Hindlimb muscle (tissue), 1 donor: ENCODE measurements around the gene ACAA2. TPM values are rescaled to one million over a fixed set of nuclear protein-coding genes. Genes with fewer than 3 reads are reported as not detected.
"Not testable (repeated sequence)": the region's sequence is repeated elsewhere in the genome, so short reads cannot be mapped to it uniquely, and the experiment has no call there.

ENCODE experiments used
- DNase-seq: peaks from one replicate; pipeline ENCODE4 v3.0.0-alpha.2; 2013
- polyA plus RNA-seq: library from polyadenylated mRNA; unstranded; fragments of 120-200 nt; gene quantifications from one replicate; pipeline ENCODE4 v1.2.1, GENCODE V29; 2013; ENCODE audit not compliant: insufficient read length

The ACAA2 gene
- polyA plus RNA-seq, 1 donor: 71.2 TPM

DNA sequence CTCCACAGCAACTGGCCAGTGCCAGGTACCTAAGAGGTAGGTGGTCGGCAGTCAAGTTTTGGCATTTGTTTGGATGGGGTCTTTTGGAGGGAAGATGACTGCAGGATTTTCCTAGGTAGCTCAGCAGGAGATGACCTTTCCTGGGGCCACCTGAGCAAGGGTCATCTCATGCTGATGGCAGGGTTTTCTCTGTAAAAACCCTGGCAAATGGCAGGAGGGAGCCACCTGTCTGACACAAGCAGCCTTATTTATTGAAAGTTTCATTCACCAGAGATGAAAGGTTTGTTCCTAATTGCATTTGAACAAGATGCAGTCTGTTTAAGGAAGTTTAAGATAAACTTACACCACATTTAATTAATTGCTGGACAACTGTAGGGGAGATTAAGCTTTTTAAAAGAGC lies 31.6 kb upstream of the ACAA2 start:
- no peak for DNase-seq

DNA sequence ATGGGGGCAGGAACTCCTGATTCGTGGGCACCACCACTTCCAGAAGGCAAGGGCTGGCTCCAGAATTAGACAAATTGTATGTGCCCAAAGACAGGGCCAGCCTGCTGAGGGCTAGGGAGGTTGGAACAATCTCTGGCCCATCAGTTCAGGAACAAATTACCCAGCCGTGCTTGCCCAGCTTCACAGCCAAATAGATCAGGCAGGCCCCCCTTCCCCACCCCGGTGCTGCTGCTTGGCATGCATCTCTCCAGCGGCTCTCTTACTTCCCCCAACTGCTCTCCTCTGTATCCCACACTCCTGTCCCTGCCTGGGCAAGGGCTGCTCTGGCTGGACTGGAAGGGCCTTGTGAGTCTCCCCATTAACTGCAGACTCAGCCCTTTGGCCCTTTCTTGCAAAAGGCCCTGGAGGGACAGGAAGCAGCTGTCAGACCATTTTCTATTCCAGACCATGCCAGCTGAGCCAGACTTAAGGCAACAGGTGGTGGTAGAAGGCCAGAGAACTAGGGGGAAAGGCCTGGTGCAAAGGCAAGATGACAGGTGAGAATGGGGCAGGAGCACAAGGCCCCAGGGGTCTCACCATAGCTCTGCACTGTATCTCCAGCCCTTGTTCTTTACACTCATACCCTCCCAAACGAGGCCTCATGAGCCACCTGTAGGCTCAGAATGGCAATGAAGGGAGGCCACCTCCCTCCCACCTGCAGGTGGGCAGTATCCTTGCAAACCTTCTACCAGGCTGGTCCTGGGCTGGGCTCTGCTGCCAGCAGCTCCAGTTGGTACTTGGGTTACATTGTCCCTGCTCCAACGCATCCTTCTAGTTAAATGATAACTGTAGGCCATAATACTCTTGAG lies 30.7 kb upstream of the ACAA2 start:
- no peak for DNase-seq

DNA sequence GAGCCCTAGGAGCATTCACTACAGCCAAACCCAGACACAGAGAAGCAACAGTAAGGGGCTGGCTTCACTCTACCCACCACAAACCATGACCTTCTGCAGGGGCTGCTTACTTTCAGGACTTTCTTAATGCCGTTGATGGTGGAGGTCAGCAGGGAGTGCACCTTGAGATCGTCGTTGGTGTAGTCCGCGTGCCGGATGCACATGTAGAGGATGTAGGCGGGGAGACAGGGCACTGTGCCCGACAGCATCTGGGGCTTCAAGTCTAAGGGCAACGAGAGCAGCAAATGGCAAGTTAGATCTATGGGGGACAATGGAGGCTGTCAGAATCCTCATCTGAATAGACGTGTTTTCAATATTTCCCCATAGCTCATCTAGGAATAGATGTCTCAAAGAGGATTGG lies 29.8 kb upstream of the ACAA2 start:
- DNase-seq: no peak

DNA sequence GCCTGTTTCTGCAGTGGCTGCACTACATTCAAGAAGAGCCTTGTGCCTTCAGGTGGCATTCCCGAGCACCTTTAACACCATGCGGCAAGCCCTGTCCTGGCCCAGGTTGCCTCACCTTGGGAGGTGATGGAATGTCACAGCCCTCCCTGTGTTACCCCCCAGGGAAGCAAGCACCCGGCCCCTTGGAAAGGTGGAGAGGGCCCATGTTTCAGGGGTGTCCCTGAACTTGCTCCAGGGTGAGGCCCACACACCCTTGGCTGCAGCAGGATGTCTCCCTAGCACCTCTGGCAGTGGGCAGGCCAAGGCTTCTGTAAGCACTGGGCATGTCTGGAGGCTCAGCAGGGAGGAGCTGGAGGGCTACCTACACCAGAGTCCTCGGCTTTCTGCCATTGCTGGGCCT lies 29.3 kb upstream of the ACAA2 start:
- DNase-seq: no peak

DNA sequence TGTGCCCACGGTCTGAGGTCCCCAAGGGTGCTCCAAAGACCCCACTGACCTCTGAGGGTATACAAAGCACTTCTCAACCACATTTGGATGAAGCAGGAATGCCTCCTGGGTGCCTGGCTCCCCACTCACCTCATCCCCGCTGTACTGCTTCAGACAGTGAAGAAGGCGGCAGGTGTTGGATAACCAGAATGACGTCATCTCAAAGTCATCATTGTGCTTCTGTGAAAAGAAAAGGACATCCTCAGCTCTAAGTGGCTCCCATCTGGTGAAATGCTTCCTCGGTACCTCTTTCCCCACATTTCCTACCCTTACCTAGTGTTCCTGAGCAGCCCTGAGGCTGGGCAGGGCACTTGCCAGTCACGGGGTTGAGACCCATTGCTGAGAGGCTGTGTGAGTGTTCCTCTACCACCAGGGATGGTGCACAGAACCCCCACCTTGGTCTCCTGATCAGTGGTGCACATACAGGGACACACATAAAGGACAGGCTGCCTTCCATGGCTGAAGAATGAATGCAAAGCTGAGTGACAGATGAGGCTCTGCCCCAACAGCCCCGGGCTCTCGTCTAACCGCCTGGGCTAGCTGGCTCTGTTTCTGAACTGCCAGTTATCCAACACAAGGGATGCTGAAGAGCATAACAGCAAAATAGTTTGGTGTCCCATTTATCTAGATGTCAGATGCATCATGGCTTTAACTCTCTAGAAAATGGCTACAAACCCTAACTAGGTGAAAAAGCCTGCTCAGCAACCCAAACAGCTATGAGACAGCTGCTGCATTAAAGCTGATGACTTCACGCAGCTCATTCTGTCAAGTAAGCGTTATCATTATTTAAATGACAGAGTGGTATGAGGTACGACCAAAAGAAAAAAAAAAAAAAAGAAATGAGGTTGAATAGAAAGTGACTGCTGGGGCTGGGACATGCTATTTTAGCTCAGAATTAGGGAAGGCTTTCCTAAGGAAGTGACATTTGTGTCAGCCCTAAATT lies 28.2 kb upstream of the ACAA2 start:
- no peak for DNase-seq

DNA sequence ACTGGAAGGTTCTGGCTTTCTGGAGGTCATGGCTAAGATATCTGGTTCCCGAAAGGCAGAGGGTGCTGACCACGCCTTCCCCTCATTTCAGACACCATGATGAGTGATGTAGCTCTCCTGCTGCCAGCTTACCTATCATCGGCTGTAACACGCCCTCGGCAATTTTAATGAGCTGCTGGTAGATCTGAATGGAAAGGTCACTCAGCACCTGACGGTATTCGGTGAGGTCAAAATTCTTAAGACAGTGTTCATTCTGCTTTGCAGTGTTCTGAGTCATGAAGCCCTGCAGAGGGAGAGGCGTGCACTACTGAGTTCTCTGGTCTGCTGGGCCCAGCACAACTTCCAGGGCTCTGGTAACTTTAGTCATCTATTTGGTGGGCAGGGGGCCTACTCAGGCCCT lies 25.7 kb upstream of the ACAA2 start:
- DNase-seq: no peak

DNA sequence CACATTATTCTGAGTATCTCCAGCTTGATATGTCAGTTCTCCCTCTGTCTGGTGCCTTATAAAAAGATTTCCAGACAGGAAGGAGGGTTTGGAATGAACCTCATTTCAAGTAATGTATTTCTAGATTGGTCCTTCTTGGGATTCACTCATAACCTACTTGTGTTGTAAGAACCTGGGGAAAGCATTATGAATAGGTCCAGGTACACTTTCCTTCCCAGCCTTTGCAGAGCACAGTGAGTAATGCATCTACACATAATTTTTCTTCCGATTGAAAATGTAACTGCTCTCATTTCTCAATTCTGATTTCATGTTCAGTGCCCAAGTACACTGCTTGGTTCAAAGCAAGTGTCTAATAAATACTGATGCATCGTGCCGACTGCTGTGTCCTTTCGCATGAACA lies 25.0 kb upstream of the ACAA2 start:
- DNase-seq: no peak

DNA sequence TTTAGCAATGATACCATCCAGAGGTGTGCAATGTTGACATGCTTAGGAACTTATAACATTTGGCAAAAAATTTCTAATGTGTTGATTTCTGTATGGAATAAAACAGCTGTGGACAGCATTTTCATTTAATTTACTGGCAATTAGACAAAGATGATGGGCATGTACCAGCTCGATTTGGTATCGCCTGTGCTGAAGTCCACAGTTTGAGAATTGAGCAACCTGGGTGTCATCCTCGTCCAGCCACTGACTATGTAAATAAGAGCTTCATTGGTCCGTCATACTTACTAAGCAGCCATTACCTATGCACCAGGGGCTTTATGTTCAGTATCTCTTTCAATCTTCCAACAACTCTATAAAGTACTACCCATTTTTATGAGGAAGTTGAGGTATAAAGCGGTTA lies 24.6 kb upstream of the ACAA2 start:
- DNase-seq: no peak

DNA sequence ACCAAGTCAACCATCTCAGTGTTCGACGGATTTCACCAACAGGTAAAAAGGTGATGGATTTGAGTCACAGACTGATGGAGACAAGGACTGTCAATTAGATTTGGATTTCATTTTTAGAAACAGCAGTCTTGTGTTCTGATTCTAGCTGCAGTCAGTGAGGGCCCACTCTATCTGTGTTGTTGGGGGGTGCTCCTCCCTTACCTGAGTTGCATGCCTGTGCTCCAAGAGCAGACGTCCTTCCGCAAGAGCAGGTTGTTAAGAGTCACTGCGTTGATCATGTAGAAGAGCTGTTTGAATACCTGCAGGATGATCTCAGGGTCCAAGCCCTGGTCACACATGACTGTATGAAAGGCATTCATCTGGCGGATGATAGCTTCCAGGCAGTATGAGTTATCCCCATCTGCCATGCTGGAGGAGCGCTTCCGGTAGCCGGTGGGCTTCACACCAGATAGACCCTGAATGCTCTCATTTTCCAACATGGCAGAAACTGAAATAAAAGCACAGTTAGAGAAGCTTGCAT lies 24.0 kb upstream of the ACAA2 start:
- DNase-seq: not testable (repeated sequence)

DNA sequence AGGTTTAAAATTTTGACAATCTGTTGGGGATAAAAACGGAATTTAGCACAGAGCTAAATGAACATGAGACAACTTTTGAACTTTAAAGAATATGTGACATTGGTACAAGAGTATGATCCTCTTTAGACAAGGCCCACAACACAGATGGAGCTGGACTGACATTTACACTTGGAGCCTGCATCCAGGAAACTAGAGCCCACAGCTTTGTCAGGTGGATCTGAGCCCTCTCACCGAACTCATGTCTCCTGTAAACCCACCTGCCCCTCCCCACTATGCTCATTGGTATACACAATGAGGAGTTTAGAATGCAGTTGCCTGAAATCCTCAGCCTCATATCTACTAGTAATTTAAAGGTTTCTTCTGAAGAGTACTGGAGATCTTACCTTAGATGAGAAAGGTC lies 22.1 kb upstream of the ACAA2 start:
- DNase-seq: no peak

DNA sequence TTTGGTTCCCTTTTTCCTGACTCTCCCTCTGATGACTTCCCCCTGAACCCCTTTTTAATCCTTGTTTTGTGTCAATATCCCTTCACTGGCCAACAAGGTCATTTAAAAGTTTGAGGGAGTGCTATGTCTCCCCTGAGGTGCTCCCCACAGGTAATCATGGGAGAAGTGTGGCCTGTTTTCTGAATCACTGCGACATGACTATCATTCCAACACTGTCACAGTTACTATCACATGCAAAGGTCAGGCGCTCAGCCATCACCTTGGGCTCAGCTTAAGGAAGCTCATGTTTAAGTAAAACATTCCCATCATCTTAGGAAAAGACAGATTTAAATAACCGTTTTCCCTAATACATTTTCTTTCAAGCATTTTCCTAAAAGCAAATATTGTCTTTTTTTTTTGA lies 20.9 kb upstream of the ACAA2 start:
- DNase-seq: no peak

DNA sequence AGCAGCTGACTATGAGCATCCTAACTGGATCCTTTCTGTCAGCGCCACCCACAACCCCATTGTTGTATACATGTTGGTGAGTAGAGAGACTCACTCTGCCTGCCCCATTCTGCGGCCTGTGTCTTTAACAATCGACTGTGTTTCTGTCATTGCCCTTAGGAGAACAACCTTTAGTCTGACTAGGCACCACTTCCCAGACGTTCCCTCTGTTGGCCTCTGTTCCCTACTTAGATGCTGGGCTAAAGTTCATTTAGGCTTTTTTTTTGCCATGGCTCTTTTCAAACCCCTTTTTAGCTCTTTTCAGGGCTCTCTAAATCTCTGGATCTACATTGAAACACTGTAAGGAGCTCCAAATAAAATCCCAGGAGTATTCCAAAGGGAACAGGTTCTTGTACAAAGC lies 20.5 kb upstream of the ACAA2 start:
- no peak for DNase-seq

DNA sequence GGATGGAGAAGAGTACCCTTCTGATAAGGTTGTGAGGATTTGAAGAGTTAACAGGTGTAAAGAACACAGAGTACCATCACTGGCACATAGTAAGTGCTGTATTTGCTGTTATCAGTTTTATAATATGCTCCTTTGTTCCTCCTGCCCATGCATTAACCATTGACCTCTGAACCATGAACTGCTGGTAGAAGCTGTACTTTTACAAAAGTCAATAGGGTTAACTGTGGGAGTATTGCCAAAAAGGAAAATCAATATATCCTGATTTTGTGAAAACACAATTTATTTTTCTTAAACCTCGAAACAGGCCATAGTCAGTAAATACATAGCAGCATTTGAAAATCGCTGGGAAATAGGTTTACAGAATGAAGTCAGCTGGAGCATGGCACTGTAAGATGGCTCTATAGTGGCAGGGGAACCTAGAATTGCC lies 18.9 kb upstream of the ACAA2 start:
- no peak for DNase-seq

DNA sequence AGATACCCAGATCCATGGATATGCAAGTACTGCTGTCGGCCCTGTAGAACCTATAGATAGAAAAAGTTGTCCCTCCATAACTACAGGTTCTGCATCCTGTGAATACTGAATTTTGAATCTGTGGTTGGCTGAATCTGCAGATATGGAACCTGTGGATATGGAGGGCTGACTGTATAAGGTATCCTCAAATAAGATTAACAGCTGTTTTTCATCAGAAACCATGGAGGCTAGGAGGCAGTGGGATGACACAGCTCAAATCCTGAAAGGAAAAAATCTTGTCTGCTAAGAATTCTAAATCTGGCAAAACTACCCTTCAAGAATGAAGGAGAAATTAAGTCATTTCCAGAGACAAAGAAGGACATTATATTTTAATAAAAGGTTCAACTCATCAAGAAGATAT lies 14.7 kb upstream of the ACAA2 start:
- no peak for DNase-seq

DNA sequence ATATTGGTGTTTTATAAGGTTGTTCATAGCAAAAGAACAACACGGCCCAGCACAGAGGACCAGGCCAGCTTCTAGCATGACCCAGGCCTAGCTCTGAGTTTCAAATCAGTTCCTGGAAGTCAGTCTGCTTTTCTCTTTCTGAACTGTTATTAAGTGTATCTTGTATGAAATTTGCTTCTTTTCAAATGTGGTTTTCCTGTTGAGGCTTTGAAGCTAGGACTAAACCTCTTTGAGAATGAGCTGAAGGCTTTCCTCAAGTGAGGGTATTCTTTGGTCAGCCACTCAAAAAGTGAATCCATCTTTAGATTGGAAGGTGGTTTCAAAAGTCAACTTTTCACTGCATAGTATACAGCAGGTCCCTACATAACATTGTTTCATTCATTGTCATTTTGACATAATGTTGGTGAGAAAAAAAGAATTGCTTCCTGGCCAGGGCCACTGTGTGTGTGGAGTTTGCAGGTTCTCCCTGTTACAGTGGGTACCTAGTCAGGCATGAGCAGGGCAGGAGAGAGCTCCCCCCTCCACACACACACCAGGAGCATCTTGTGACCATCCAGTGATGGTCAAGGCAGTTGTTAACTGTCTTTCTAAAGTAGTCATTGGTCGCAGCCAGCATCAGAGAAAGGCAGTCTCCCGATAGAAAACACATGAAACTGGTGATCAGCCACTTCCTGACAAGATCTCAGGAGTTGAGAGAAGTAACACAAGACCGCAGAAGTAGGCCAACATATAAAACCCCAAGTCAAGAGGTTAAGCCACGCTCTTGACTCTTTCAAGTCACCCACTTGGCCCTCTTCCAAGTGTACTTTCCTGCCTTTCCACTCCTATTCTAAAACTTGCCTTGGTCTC lies 6.7 kb upstream of the ACAA2 start:
- no peak for DNase-seq

DNA sequence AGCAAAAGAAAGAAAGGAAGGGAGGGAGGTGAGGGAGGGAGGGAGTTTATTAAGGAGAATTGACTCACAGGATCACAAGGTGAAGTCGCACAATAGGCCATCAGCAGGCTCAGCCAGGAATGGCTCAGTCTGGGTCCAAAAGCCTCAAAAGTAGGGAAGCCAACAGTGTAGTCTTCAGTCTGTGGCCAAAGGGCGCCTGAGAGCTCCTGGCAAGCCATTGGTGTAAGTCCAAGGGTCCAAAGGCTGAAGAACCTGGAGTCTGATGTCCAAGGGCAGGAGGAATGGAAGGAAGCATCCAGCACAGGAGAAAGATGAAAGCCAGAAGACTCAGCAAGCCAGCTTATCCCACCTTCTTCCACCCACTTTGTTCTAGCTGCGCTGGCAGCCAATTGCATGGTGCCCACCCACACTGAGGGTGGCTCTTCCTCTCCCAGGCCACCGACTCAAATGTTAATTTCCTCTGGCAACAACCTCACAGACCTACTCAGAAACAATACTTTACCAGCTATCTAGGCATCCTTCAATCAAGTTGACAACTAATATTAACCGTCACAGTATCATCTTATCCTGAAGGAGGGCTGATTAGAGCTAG lies 5.8 kb upstream of the ACAA2 start:
- DNase-seq: no peak

DNA sequence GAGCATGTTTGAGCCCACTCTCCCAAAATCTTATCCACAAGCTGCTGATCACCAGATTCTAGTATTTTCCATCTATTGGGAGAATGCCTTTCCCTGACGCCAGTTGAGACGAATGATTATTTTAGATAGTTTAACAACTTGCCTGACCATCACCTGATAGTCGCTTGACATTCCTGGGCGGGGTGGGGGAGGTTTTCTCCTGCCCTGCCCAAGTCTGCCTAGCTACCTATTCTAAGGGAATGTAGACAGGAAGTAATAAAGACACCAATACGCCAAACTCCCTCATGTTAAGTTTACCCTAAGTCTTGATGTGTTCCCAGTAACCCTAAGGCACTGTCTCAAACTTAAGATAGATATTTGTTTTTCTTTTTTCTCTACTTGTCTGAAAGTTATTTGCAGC lies 4.6 kb upstream of the ACAA2 start:
- no peak for DNase-seq

DNA sequence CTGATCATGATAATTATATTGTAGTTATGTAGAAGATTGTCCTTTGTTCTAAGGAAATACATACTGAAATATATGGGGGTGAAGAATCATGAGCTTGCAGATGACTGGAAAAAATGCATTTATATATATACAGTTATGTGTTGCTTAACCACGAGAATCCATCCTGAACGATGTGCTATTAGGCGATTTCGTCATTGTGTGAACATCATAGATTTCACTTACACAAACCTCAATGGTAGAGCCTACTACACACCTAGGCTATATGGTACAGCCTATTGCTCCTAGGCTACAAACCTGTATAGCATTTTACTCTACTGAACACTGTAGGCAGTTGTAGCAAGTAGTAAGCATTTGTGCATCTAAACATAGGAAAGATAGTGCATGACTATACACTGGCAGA lies 2.6 kb upstream of the ACAA2 start:
- no peak for DNase-seq

DNA sequence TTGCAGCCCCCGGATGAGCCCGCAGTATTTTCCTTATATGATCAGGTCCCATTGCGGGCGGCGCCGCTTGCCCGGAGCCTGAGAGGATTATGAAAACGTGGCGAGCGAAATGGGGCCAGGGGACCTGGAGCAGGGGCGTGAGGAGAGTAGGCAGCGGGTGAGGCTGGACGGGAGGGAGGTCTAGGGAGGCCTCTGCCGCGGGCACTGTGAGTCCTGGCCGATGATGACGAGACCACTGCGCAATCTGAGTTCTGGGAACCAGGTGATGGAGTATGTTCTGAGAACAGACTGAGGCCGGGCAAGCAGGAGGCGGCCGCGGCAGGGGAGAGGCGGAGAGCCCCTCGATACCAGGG lies 790 bp upstream of the ACAA2 start:
- no peak for DNase-seq

DNA sequence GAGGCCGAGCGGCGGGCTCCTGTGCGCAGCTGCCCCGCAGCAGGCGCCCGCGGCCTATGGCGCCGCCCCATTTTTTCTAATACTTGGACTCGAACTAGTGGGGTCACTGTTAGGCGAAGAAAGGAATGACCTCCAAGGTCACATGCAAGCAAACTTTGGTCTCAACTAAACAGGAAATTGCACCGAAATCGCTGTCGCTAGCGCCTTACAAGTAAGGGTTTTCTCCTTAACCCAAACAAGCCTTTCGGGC lies 339 bp downstream of the ACAA2 start:
- peak; percentile 54 for DNase-seq

DNA sequence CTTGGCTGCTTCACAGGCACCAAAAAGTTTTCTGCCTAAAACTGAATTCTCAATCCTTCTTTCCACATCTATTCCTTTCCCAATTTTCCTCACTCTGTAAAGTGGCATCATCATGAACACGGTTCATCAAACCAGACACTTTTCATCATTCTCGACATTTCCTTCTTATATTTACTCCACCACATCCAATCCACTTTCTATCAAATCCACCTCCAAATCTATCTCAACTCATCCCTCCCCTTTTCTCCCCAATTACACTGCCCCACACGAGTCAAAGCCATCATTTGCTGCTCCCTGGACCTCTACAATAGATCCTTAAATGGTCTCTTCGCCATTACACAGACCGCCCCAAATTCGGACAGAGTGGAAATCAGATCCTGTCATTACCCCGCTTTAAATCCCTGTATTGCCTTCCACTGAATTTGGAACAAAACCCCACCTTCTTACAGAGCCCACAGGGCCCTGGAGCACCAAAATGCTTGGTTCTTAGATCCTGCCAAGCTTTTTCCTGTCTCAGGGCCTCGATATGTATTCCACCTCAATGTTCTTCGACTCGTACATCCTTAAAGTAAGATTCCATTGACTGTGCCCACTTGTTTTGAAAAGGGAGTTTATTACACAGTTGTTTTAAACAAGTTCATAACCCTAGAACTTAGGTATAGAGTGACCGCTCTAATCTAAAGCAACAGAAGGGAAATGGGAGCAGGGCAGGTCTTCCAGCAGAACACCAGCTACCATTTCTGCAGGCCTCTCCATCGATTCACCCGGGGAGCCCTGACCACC lies 856 bp downstream of the ACAA2 start:
- peak; percentile 27 for DNase-seq
